Testis (tissue), 2 donors: ENCODE results near the gene DPH5.

ENCODE experiments used
- CTCF ChIP-seq, 3 experiments: fragments of 450-650 bp in 2 of 3; fragments of 200-600 bp in 1 of 3; sonication (generic) in 1 of 3; IDR thresholded peaks; one replicate each; pipeline ENCODE4 v1.5.1; 2016 to 2019; ENCODE audit warnings: antibody characterized with exemption in 3 of 3, mild to moderate bottlenecking in 2 of 3, moderate library complexity in 1 of 3
- POLR2A ChIP-seq: fragments of 450-650 bp; IDR thresholded peaks from one replicate; pipeline ENCODE4 v1.6.1; 2017; ENCODE audit warnings: antibody characterized with exemption, mild to moderate bottlenecking, moderate library complexity

DNA sequence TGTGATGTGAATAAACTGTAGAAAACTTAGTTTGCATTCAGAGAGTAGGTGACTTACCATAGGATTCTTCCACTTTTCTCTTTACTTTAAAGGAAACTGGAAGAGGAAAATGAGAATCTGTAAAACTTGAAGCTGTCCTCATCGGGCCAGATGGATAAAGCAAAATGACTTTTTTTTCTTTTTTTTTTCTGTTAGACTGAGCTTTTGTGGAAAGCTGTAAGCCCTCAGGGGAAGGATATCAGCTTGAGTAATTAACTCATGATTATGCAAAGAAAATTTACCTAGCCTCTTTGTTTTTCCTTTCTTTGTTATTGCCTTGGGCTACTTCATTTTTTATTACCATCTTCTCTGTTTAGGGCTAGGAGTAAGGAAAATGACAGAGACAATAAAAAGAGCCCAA, 53.4 kb downstream of the DPH5 start:
- TF ChIP-seq CTCF (IDR thresholded peaks at IDR 0.05), result no peak
- no peak for TF ChIP-seq POLR2A
